HCT116 (cell line): ENCODE measurements around the gene CALR3. TPM values are rescaled to one million over a fixed set of nuclear protein-coding genes. Genes with fewer than 3 reads are reported as not detected.

ENCODE experiments used
- ATAC-seq: fragments of 200-7000 bp; cut with Tn5 transposase; 2 replicates; pipeline ENCODE4 v1.9.1; 2020; ENCODE audit warnings: mild to moderate bottlenecking, moderate library complexity
- BruUV-seq: library from RNA; stranded (reverse); fragments of 400-500 nt; replicated peaks from 2 replicates; lab custom pipeline; 2021; lab: Mats Ljungman, UMichigan
- CTCF ChIA-PET: fragments of 300-600 bp; sonication (Branson Sonifier 250); formaldehyde crosslinking; loops from one replicate; lab custom pipeline; 2021; ENCODE audit warnings: antibody characterized with exemption; lab: Charles Lee
- POLR2A ChIA-PET: fragments of 300-600, 350-600 bp; sonication (Branson Sonifier 250); formaldehyde crosslinking; loops from one replicate; lab custom pipeline; 2021; ENCODE audit warnings: antibody characterized with exemption; lab: Charles Lee
- RAD21 ChIA-PET, 2 experiments: fragments of 300-600 bp; sonication (Branson Sonifier 250); formaldehyde crosslinking; loops; one replicate each; lab custom pipeline; 2023; ENCODE audit warnings: low total read pairs in 2 of 2; ENCODE audit not compliant: uncharacterized antibody in 2 of 2, unreplicated experiment in 2 of 2, low non-redundant PET in 1 of 2; lab: Charles Lee
- DNase-seq: peaks from one replicate; pipeline ENCODE4 v3.0.0-alpha.2; 2010; ENCODE audit warnings: low read depth, low spot score
- H2AFZ ChIP-seq: fragments of 200-600 bp; shearing (Covaris generic), sonication (generic); 2 replicates; pipeline ENCODE4 v1.6.1; 2017; ENCODE audit warnings: low read depth, mixed run types, mixed read lengths, antibody characterized with exemption, low read length; ENCODE audit not compliant: poor library complexity, severe bottlenecking
- H3K27ac ChIP-seq: 2 replicates; pipeline ENCODE4 v1.5.1; 2012; ENCODE audit warnings: low read depth, low read length
- H3K27me3 ChIP-seq: fragments of 200-600 bp; sonication (generic); 2 replicates; pipeline ENCODE4 v1.6.1; 2016; ENCODE audit warnings: mixed run types, low read length, mixed read lengths; ENCODE audit not compliant: insufficient read depth
- H3K36me3 ChIP-seq, 2 experiments: fragments of 200-500 bp in 1 of 2; fragments of 200-600 bp in 1 of 2; sonication (Bioruptor generic) in 1 of 2; sonication (generic) in 1 of 2; 2 replicates each; pipeline versions ENCODE4 v1.5.1 to v1.6.1; 2014 to 2016; ENCODE audit warnings: low read length in 2 of 2, inconsistent platforms in 1 of 2, mixed read lengths in 1 of 2, mixed run types in 1 of 2; ENCODE audit not compliant: insufficient read depth in 2 of 2, control insufficient read depth in 1 of 2
- H3K4me1 ChIP-seq, 2 experiments: fragments of 200-600 bp in 1 of 2; sonication (generic) in 1 of 2; 2 replicates each; pipeline versions ENCODE4 v1.5.1 to v1.6.1; 2012 to 2017; ENCODE audit warnings: low read length in 2 of 2, inconsistent platforms in 1 of 2, mild to moderate bottlenecking in 1 of 2, mixed read lengths in 1 of 2, mixed run types in 1 of 2, moderate library complexity in 1 of 2; ENCODE audit not compliant: insufficient read depth in 2 of 2, control insufficient read depth in 1 of 2
- H3K4me2 ChIP-seq: fragments of 200-600 bp; sonication (generic); 2 replicates; pipeline ENCODE4 v1.6.1; 2017; ENCODE audit warnings: mixed run types, low read length, mixed read lengths
- H3K4me3 ChIP-seq, 2 experiments: fragments of 200-600 bp in 1 of 2; sonication (generic) in 1 of 2; replicated peaks in 1 of 2; 2 replicates each; pipeline ENCODE4 v1.5.1; 2011 to 2016; ENCODE audit warnings: low read length in 2 of 2, control low read depth in 1 of 2, low read depth in 1 of 2, mild to moderate bottlenecking in 1 of 2, mixed read lengths in 1 of 2, mixed run types in 1 of 2
- H3K79me2 ChIP-seq: fragments of 200-600 bp; sonication (generic); 2 replicates; pipeline ENCODE4 v1.6.1; 2017; ENCODE audit warnings: mild to moderate bottlenecking, mixed run types, low read length, moderate library complexity, mixed read lengths; ENCODE audit not compliant: insufficient read depth
- H3K9ac ChIP-seq: fragments of 200-600 bp; sonication (generic); 2 replicates; pipeline ENCODE4 v1.6.1; 2016; ENCODE audit warnings: low read length, mixed read lengths
- H3K9me2 ChIP-seq: fragments of 200-600 bp; sonication (generic), shearing (Covaris generic); 2 replicates; pipeline ENCODE4 v1.6.1; 2017; ENCODE audit warnings: mixed run types, mild to moderate bottlenecking, moderate library complexity; ENCODE audit not compliant: insufficient read depth
- H3K9me3 ChIP-seq, 2 experiments: fragments of 200-500 bp in 1 of 2; fragments of 200-600 bp in 1 of 2; sonication (Bioruptor generic) in 1 of 2; sonication (generic) in 1 of 2; 2 replicates each; pipeline ENCODE4 v1.6.1; 2014 to 2017; ENCODE audit warnings: low read length in 2 of 2, mixed read lengths in 2 of 2, inconsistent platforms in 1 of 2, low read depth in 1 of 2, mild to moderate bottlenecking in 1 of 2, mixed run types in 1 of 2, moderate library complexity in 1 of 2; ENCODE audit not compliant: control insufficient read depth in 1 of 2, insufficient read depth in 1 of 2
- H4K20me1 ChIP-seq: fragments of 200-600 bp; sonication (generic), shearing (Covaris generic); 2 replicates; pipeline ENCODE4 v1.6.1; 2017; ENCODE audit warnings: mixed run types, mild to moderate bottlenecking, moderate library complexity; ENCODE audit not compliant: insufficient read depth
- EZH2 ChIP-seq: fragments of 200-600 bp; sonication (generic); IDR thresholded peaks from 2 replicates; pipeline ENCODE4 v1.6.1; 2017; ENCODE audit warnings: antibody characterized with exemption, mixed run types
- FOSL1 ChIP-seq: IDR thresholded peaks from 2 replicates; pipeline ENCODE4 v1.6.1; 2012; ENCODE audit warnings: low read depth
- JUND ChIP-seq: IDR thresholded peaks from 2 replicates; pipeline ENCODE4 v1.6.1; 2012
- MAX ChIP-seq: IDR thresholded peaks from 2 replicates; pipeline ENCODE4 v1.6.1; 2012
- POLR2A ChIP-seq: IDR thresholded peaks from 2 replicates; pipeline ENCODE4 v1.7.0; 2011; ENCODE audit warnings: borderline replicate concordance; ENCODE audit not compliant: insufficient read depth, insufficient read length; ENCODE audit errors: extremely low read depth
- POLR2AphosphoS5 ChIP-seq: IDR thresholded peaks from 2 replicates; pipeline ENCODE4 v1.6.1; 2011; ENCODE audit warnings: mild to moderate bottlenecking, low read depth, low read length, moderate library complexity
- RAD21 ChIP-seq: IDR thresholded peaks from 2 replicates; pipeline ENCODE4 v1.6.1; 2012; ENCODE audit warnings: low read depth, mild to moderate bottlenecking
- SIN3A ChIP-seq: IDR thresholded peaks from 2 replicates; pipeline ENCODE4 v1.6.1; 2012; ENCODE audit warnings: low read depth
- SP1 ChIP-seq: IDR thresholded peaks from 2 replicates; pipeline ENCODE4 v1.6.1; 2012; ENCODE audit warnings: low read depth
- TCF7L2 ChIP-seq: IDR thresholded peaks from 2 replicates; pipeline ENCODE4 v1.7.0; 2011; ENCODE audit warnings: borderline replicate concordance, inconsistent platforms; ENCODE audit not compliant: insufficient read depth, insufficient read length; ENCODE audit errors: extremely low read depth
- YY1 ChIP-seq: IDR thresholded peaks from 2 replicates; pipeline ENCODE4 v1.6.1; 2011; ENCODE audit warnings: low read length, low read depth, moderate library complexity, mild to moderate bottlenecking; ENCODE audit not compliant: insufficient replicate concordance; ENCODE audit errors: extremely low read depth
- ZBTB33 ChIP-seq: IDR thresholded peaks from 2 replicates; pipeline ENCODE4 v1.6.1; 2011; ENCODE audit warnings: mild to moderate bottlenecking, low read length, moderate library complexity; ENCODE audit not compliant: insufficient replicate concordance; ENCODE audit errors: extremely low read depth
- ZFX ChIP-seq: fragments of 450-650 bp; IDR thresholded peaks from 2 replicates; pipeline ENCODE4 v1.6.1; 2017
- ZNF274 ChIP-seq: fragments of 200-500 bp; sonication (Bioruptor generic); IDR thresholded peaks from 2 replicates; pipeline ENCODE4 v1.6.1; 2014; ENCODE audit warnings: mild to moderate bottlenecking, low read depth, low read length, inconsistent platforms
- intact Hi-C: fragments of 100-400 bp; cut with micrococcal nuclease; formaldehyde crosslinking; loops from 2 replicates; pipeline ENCODE4 v1.10.0; 2022
- total RNA-seq: library from RNA; stranded (reverse); gene quantifications from one replicate; pipeline ENCODE4 v1.2.1, GENCODE V29; 2021; ENCODE audit not compliant: unreplicated experiment
- TF ChIP-seq, protein P1 (sequence below), 3 experiments: fragments of 200-600 bp in 1 of 3; sonication (generic) in 1 of 3; IDR thresholded peaks in 2 of 3; conservative IDR thresholded peaks in 1 of 3; 2 replicates each; pipeline ENCODE4 v1.5.1; 2012 to 2017; ENCODE audit warnings: low read depth in 2 of 3, low read length in 2 of 3, antibody characterized with exemption in 1 of 3, borderline replicate concordance in 1 of 3, control low read depth in 1 of 3, mild to moderate bottlenecking in 1 of 3, mixed read lengths in 1 of 3, mixed run types in 1 of 3, moderate library complexity in 1 of 3; ENCODE audit not compliant: insufficient read depth in 1 of 3
- TF ChIP-seq, protein P2 (sequence below): IDR thresholded peaks from 2 replicates; pipeline ENCODE4 v1.6.1; 2012; ENCODE audit warnings: low read depth

CALR3 gene
- total RNA-seq, 1 experiment from 2014 or later, result not detected

DNA sequence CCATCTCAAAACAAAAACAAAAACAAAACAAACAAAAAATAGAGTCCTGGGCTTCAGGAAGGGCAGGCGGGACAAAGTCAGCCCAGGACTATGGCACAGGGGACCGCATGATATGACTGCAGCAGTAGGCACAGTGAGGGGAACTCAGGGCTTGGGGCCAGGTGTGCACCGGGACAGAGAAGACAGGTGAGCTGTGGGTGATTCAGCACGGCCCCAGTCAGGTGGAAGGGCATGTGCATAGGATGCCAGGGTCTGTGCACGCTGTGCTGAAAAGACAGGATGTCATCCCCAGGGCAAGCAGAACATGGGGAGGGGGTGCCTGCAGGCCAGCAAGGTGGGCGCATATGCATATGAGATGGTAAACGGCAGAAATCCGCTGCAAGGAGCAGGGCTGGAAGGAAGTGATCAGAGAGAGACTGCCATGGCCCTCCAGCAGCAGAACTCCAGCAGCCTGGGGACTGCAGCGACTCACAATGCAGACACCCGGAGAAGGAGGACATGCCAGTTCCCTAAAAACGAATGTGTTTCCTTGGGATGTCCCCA is 39.2 kb downstream of the CALR3 start:
- H3K9me2 ChIP-seq, result no peaks in the 10 kb centered on the region
- H3K9ac ChIP-seq, result no peak overlapping the region
- H3K27ac ChIP-seq, result no peak overlapping the region
- intact Hi-C loops, result no loop called here
- no peak overlapping the region for H2AFZ ChIP-seq
- H3K36me3 ChIP-seq, result no peaks in the 10 kb centered on the region
- H3K27me3 ChIP-seq, result no peaks in the 10 kb centered on the region
- peaks cover 11 to 28% of the 10 kb centered on the region in 2 experiments; a peak in 3 of 4 replicates for H3K4me1 ChIP-seq
- DNase-seq (no peak), ATAC-seq (peak; percentile 38; the same call in 1 of the 2 replicates)
- no peaks in the 10 kb centered on the region for H3K9me3 ChIP-seq
- BruUV-seq, result no TSS peak
- peak overlapping the region; percentile 32; the same call in 1 of the 2 replicates for H3K4me2 ChIP-seq
- RAD21 ChIA-PET, result no interaction called here
- H3K79me2 ChIP-seq, result peaks cover 79% of the 10 kb centered on the region
- POLR2A ChIA-PET, result no interaction called here
- no peaks in the 10 kb centered on the region for H4K20me1 ChIP-seq
- no peak overlapping the region for H3K4me3 ChIP-seq
- TF ChIP-seq FOSL1, result no peak
- TF ChIP-seq, protein P1, sequence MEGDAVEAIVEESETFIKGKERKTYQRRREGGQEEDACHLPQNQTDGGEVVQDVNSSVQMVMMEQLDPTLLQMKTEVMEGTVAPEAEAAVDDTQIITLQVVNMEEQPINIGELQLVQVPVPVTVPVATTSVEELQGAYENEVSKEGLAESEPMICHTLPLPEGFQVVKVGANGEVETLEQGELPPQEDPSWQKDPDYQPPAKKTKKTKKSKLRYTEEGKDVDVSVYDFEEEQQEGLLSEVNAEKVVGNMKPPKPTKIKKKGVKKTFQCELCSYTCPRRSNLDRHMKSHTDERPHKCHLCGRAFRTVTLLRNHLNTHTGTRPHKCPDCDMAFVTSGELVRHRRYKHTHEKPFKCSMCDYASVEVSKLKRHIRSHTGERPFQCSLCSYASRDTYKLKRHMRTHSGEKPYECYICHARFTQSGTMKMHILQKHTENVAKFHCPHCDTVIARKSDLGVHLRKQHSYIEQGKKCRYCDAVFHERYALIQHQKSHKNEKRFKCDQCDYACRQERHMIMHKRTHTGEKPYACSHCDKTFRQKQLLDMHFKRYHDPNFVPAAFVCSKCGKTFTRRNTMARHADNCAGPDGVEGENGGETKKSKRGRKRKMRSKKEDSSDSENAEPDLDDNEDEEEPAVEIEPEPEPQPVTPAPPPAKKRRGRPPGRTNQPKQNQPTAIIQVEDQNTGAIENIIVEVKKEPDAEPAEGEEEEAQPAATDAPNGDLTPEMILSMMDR (IDR thresholded peaks at IDR 0.05 in 2 of 3, conservative IDR thresholded peaks at IDR 0.05 in 1 of 3; ENCODE audit: borderline replicate concordance in 1 of 3, insufficient read depth in 1 of 3, low read depth in 2 of 3, low read length in 2 of 3), result no peak
- no peak for TF ChIP-seq ZNF274
- no peak for TF ChIP-seq ZBTB33
- TF ChIP-seq ZFX, result no peak
- no peak for TF ChIP-seq EZH2
- no peak for TF ChIP-seq MAX
- TF ChIP-seq TCF7L2, result no peak
- no peak for TF ChIP-seq RAD21
- no peak for TF ChIP-seq POLR2A
- TF ChIP-seq POLR2AphosphoS5, result no peak
- TF ChIP-seq SP1, result no peak
- TF ChIP-seq JUND, result no peak
- TF ChIP-seq, protein P2, sequence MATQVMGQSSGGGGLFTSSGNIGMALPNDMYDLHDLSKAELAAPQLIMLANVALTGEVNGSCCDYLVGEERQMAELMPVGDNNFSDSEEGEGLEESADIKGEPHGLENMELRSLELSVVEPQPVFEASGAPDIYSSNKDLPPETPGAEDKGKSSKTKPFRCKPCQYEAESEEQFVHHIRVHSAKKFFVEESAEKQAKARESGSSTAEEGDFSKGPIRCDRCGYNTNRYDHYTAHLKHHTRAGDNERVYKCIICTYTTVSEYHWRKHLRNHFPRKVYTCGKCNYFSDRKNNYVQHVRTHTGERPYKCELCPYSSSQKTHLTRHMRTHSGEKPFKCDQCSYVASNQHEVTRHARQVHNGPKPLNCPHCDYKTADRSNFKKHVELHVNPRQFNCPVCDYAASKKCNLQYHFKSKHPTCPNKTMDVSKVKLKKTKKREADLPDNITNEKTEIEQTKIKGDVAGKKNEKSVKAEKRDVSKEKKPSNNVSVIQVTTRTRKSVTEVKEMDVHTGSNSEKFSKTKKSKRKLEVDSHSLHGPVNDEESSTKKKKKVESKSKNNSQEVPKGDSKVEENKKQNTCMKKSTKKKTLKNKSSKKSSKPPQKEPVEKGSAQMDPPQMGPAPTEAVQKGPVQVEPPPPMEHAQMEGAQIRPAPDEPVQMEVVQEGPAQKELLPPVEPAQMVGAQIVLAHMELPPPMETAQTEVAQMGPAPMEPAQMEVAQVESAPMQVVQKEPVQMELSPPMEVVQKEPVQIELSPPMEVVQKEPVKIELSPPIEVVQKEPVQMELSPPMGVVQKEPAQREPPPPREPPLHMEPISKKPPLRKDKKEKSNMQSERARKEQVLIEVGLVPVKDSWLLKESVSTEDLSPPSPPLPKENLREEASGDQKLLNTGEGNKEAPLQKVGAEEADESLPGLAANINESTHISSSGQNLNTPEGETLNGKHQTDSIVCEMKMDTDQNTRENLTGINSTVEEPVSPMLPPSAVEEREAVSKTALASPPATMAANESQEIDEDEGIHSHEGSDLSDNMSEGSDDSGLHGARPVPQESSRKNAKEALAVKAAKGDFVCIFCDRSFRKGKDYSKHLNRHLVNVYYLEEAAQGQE, result no peak
- TF ChIP-seq YY1, result no peak
- TF ChIP-seq SIN3A, result no peak
- CTCF ChIA-PET, result no interaction called here
